SU-DHL-6 (cell line): ENCODE data around the gene CUBN.

ENCODE experiments used
- H2AFZ ChIP-seq: fragments of 200-600 bp; sonication (generic); 2 replicates; pipeline ENCODE4 v1.6.1; 2014; ENCODE audit warnings: low read depth, mild to moderate bottlenecking, moderate library complexity, mixed read lengths, antibody characterized with exemption, low read length; ENCODE audit not compliant: severe bottlenecking
- H3F3A ChIP-seq: fragments of 200-600 bp; shearing (Covaris generic); 2 replicates; pipeline ENCODE4 v1.6.0; 2016; ENCODE audit warnings: antibody characterized with exemption, mild to moderate bottlenecking; ENCODE audit not compliant: insufficient read depth
- H3K27ac ChIP-seq: fragments of 200-600 bp; sonication (generic); 2 replicates; pipeline ENCODE4 v1.5.1; 2016; ENCODE audit warnings: low read depth, mild to moderate bottlenecking, low read length, moderate library complexity, mixed read lengths
- H3K27me3 ChIP-seq: fragments of 200-600 bp; sonication (generic), shearing (Covaris generic); 2 replicates; pipeline ENCODE4 v1.6.0; 2014; ENCODE audit warnings: mild to moderate bottlenecking, low read length
- H3K36me3 ChIP-seq: fragments of 200-600 bp; sonication (generic); 2 replicates; pipeline ENCODE4 v1.6.1; 2014; ENCODE audit warnings: mild to moderate bottlenecking, low read length, mixed read lengths
- H3K4me2 ChIP-seq: fragments of 300-600, 200-600 bp; shearing (Covaris generic), sonication (generic); 2 replicates; pipeline ENCODE4 v1.6.0; 2014; ENCODE audit warnings: low read length, low read depth, mild to moderate bottlenecking; ENCODE audit not compliant: poor library complexity, severe bottlenecking
- H3K4me3 ChIP-seq: fragments of 200-600 bp; sonication (generic); 2 replicates; pipeline ENCODE4 v1.5.1; 2014; ENCODE audit warnings: antibody characterized with exemption, low read length, mild to moderate bottlenecking, mixed read lengths; ENCODE audit not compliant: insufficient read depth, poor library complexity, severe bottlenecking
- H3K79me2 ChIP-seq: fragments of 200-600 bp; sonication (generic); 2 replicates; pipeline ENCODE4 v1.6.1; 2014; ENCODE audit warnings: mild to moderate bottlenecking, low read length, moderate library complexity; ENCODE audit not compliant: insufficient read depth
- H3K9ac ChIP-seq: fragments of 200-600 bp; sonication (generic); 2 replicates; pipeline ENCODE4 v1.7.0; 2014; ENCODE audit warnings: mild to moderate bottlenecking, low read length
- H3K9me2 ChIP-seq: fragments of 200-600 bp; sonication (generic); replicated peaks from 2 replicates; pipeline ENCODE4 v1.6.1; 2014; ENCODE audit warnings: low read length; ENCODE audit not compliant: insufficient read depth
- H3K9me3 ChIP-seq: fragments of 200-600 bp; sonication (generic); 2 replicates; pipeline ENCODE4 v1.6.1; 2014; ENCODE audit warnings: low read length, mixed read lengths; ENCODE audit not compliant: insufficient read depth
- H4K20me1 ChIP-seq: fragments of 200-600 bp; sonication (generic); 2 replicates; pipeline ENCODE4 v1.6.1; 2014; ENCODE audit warnings: low read depth, mild to moderate bottlenecking, antibody characterized with exemption, low read length, moderate library complexity, mixed read lengths
- CTCF ChIP-seq: fragments of 200-600 bp; sonication (generic); IDR thresholded peaks from one replicate; pipeline ENCODE4 v1.5.1; 2017; ENCODE audit warnings: antibody characterized with exemption, mild to moderate bottlenecking, low read length, moderate library complexity; ENCODE audit not compliant: insufficient read depth, poor library complexity, severe bottlenecking
- EZH2phosphoT487 ChIP-seq: fragments of 200-600 bp; sonication (generic), shearing (Covaris generic); conservative IDR thresholded peaks from 2 replicates; pipeline ENCODE4 v1.6.1; 2018; ENCODE audit warnings: mild to moderate bottlenecking, antibody characterized with exemption, low read length, moderate library complexity, mixed read lengths

Gene CUBN

GRCh38 chr10:16809074-16809718, 320.4 kb downstream of the CUBN start:
- Histone ChIP-seq H3K27me3 (no peaks in the 10 kb centered on the region), H3F3A (no peaks in the 10 kb centered on the region), H3K4me3 (no peak overlapping the region), H3K9ac (no peak overlapping the region), H4K20me1 (no peaks in the 10 kb centered on the region; the same call in 1 of the 2 replicates), H3K27ac (no peak overlapping the region), H3K4me2 (no peak overlapping the region), H3K9me2 (no peaks in the 10 kb centered on the region), H3K9me3 (no peaks in the 10 kb centered on the region), H2AFZ (no peak overlapping the region), H3K36me3 (no peaks in the 10 kb centered on the region), H3K79me2 (peaks cover 74% of the 10 kb centered on the region)
- TF ChIP-seq CTCF (peak; percentile 35), EZH2phosphoT487 (no peak)

- H2AFZ ChIP-seq, result no peak overlapping the region
- no peaks in the 10 kb centered on the region for H3K9me2 ChIP-seq
- H3K4me3 ChIP-seq, result no peak overlapping the region
- TF ChIP-seq EZH2phosphoT487 (no peak), CTCF (no peak)
- H3K27me3 ChIP-seq, result no peaks in the 10 kb centered on the region
- no peaks in the 10 kb centered on the region for H3K9me3 ChIP-seq
- H3K9ac ChIP-seq, result no peak overlapping the region
- no peak overlapping the region for H3K4me2 ChIP-seq
- H3K27ac ChIP-seq, result no peak overlapping the region
- H4K20me1 ChIP-seq, result peaks cover 4% of the 10 kb centered on the region; the same call in 1 of the 2 replicates
- H3F3A ChIP-seq, result no peaks in the 10 kb centered on the region
- peaks cover 77% of the 10 kb centered on the region for H3K79me2 ChIP-seq
- no peaks in the 10 kb centered on the region for H3K36me3 ChIP-seq
Observed at GRCh38 chr10:16804123-16804522, 325.5 kb downstream of the CUBN start.

DNA sequence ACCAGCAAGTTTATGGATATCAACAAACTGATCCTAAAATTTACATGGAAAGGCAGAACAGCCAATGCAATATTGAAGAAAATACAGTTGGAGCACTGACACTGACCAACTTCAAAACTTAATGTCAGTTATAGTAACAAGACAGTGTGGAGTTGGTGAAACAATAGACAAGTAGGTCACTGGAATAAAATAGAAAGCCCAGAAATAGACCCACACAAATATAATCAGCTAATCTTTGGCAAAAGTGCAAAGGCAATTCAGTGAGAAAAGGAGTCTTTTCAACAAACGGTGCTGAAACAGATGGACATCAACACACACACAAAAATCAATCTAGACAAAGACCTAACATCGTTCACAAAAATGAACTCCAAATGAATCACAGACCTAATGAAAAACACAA, 326.1 kb downstream of the CUBN start:
- Histone ChIP-seq H3K4me2 (no peak overlapping the region), H2AFZ (no peak overlapping the region), H3K27me3 (no peaks in the 10 kb centered on the region), H3K27ac (no peak overlapping the region), H3K9me2 (no peaks in the 10 kb centered on the region), H3K4me3 (no peak overlapping the region), H3K9ac (no peak overlapping the region), H4K20me1 (peaks cover 4% of the 10 kb centered on the region; the same call in 1 of the 2 replicates), H3K79me2 (peaks cover 77% of the 10 kb centered on the region), H3K36me3 (no peaks in the 10 kb centered on the region), H3K9me3 (no peaks in the 10 kb centered on the region), H3F3A (no peaks in the 10 kb centered on the region)
- TF ChIP-seq EZH2phosphoT487 (no peak), CTCF (no peak)
